Esophagus muscularis mucosa (tissue), 4 donors: ENCODE results near the gene EXOC6B. TPM values are rescaled to one million over a fixed set of nuclear protein-coding genes. Genes with fewer than 3 reads are reported as not detected.

Source experiments
- DNase-seq: peaks from one replicate; pipeline ENCODE4 v3.0.0-alpha.2; 2017; ENCODE audit errors: extremely low spot score
- H3K27ac ChIP-seq, 4 donors: fragments of 200-600 bp; sonication (generic); replicated peaks in 1 of 4; 1 replicate in 3 of 4; 2 replicates in 1 of 4; pipeline ENCODE4 v1.5.1; 2016 to 2019; ENCODE audit warnings: mild to moderate bottlenecking in 1 of 4
- H3K27me3 ChIP-seq, 4 donors: fragments of 200-600 bp; sonication (generic); one replicate each; pipeline versions ENCODE4 v1.5.1 to v1.6.0; 2016 to 2019
- H3K36me3 ChIP-seq, 4 donors: fragments of 200-600 bp; sonication (generic); one replicate each; pipeline ENCODE4 v1.5.1; 2016 to 2019
- H3K4me1 ChIP-seq, 4 donors: fragments of 200-600 bp; sonication (generic); one replicate each; pipeline ENCODE4 v1.5.1; 2016 to 2019
- H3K4me3 ChIP-seq, 4 donors: fragments of 200-600 bp; sonication (generic); 1 replicate in 2 of 4; 2 replicates in 2 of 4; pipeline ENCODE4 v1.5.1; 2016 to 2019; ENCODE audit warnings: mild to moderate bottlenecking in 4 of 4, moderate library complexity in 1 of 4
- H3K9me3 ChIP-seq, 4 donors: fragments of 200-600 bp; sonication (generic); 1 replicate in 3 of 4; 2 replicates in 1 of 4; pipeline ENCODE4 v1.5.1; 2016 to 2019
- CTCF ChIP-seq, 3 experiments: fragments of 200-600 bp in 2 of 3; fragments of 450-650 bp in 1 of 3; sonication (generic) in 2 of 3; IDR thresholded peaks; one replicate each; pipeline ENCODE4 v1.5.1; 2017 to 2019; ENCODE audit warnings: antibody characterized with exemption in 3 of 3, mild to moderate bottlenecking in 2 of 3, moderate library complexity in 1 of 3
- EP300 ChIP-seq: sonication (generic); formaldehyde crosslinking; IDR thresholded peaks from one replicate; pipeline ENCODE4 v1.6.1; 2017; ENCODE audit warnings: antibody characterized with exemption
- POLR2A ChIP-seq: fragments of 450-650 bp; IDR thresholded peaks from one replicate; pipeline ENCODE4 v1.6.1; 2017; ENCODE audit warnings: antibody characterized with exemption, moderate library complexity, mild to moderate bottlenecking, low read depth
- POLR2AphosphoS5 ChIP-seq, 2 donors: sonication (generic); formaldehyde crosslinking; IDR thresholded peaks; one replicate each; pipeline ENCODE4 v1.6.1; 2017; ENCODE audit warnings: antibody characterized with exemption in 2 of 2
- WGBS: methylation state at CpG from one replicate; pipeline ENCODE4 v1.1.5; 2018; 5-methylcytosine and 5-hydroxymethylcytosine counted together
- intact Hi-C: fragments of 100-400 bp; cut with DNase I; formaldehyde crosslinking; loops from one replicate; pipeline ENCODE4 v1.15.1; 2023
- total RNA-seq, 4 donors: library from RNA; depleted of rRNA; stranded (reverse); fragments of >200 nt; gene quantifications; one replicate each; pipeline versions ENCODE4 v1.1.0 to v1.2.1, GENCODE V29; 2016

Gene EXOC6B
- total RNA-seq, 4 donors from 2014 or later = 24.5 to 45.9 (median 37.4) TPM

GRCh38 chr2:72483346-72483745 lies 342.5 kb downstream of the EXOC6B start:
- no peak overlapping the region for H3K27ac ChIP-seq
- H3K4me1 ChIP-seq = no peaks in the 10 kb centered on the region
- intact Hi-C loops = no loop called here
- no peak overlapping the region for H3K4me3 ChIP-seq
- H3K36me3 ChIP-seq = peaks cover 0 to 23% (median 5%) of the 10 kb centered on the region in 4 donors
- WGBS = 97% methylated on average over 2 of the region's 2 CpGs
- no peak for DNase-seq
- no peak for TF ChIP-seq CTCF (IDR thresholded peaks at IDR 0.05)
- no peak for TF ChIP-seq POLR2A
- no peak for TF ChIP-seq POLR2AphosphoS5 (IDR thresholded peaks at IDR 0.05)
- TF ChIP-seq EP300 = no peak
- H3K9me3 ChIP-seq = no peaks in the 10 kb centered on the region
- H3K27me3 ChIP-seq = no peaks in the 10 kb centered on the region

- H3K36me3 ChIP-seq = peaks cover 0 to 44% (median 11%) of the 10 kb centered on the region in 4 donors
- H3K27me3 ChIP-seq = no peaks in the 10 kb centered on the region
- DNase-seq = no peak
- H3K9me3 ChIP-seq = no peaks in the 10 kb centered on the region
- H3K4me1 ChIP-seq = no peaks in the 10 kb centered on the region
- WGBS = 100% methylated on average over 3 of the region's 3 CpGs
- TF ChIP-seq CTCF (IDR thresholded peaks at IDR 0.05) (no peak), POLR2AphosphoS5 (IDR thresholded peaks at IDR 0.05) (no peak), EP300 (no peak), POLR2A (no peak)
- intact Hi-C loops = no loop called here
- H3K27ac ChIP-seq = no peak overlapping the region
- no peak overlapping the region for H3K4me3 ChIP-seq
Measured at GRCh38 chr2:72475246-72475645, 350.6 kb downstream of the EXOC6B start.

GRCh38 chr2:72457801-72458516 lies 367.9 kb downstream of the EXOC6B start:
- TF ChIP-seq POLR2A = no peak
- TF ChIP-seq EP300 = no peak
- no peak for TF ChIP-seq POLR2AphosphoS5 (IDR thresholded peaks at IDR 0.05)
- TF ChIP-seq CTCF (IDR thresholded peaks at IDR 0.05) = no peak
- no peak overlapping the region for H3K4me3 ChIP-seq

GRCh38 chr2:72454189-72454588 lies 371.6 kb downstream of the EXOC6B start:
- Histone ChIP-seq H3K36me3 (no peaks in the 10 kb centered on the region), H3K4me3 (no peak overlapping the region), H3K9me3 (no peaks in the 10 kb centered on the region), H3K27ac (no peak overlapping the region), H3K4me1 (no peaks in the 10 kb centered on the region), H3K27me3 (no peaks in the 10 kb centered on the region)
- no peak for DNase-seq
- TF ChIP-seq CTCF (IDR thresholded peaks at IDR 0.05) (no peak), EP300 (no peak), POLR2A (no peak), POLR2AphosphoS5 (IDR thresholded peaks at IDR 0.05) (no peak)
- intact Hi-C loops = no loop called here
- WGBS = 97% methylated on average over 4 of the region's 4 CpGs

More at GRCh38 chr2:72457801-72458516, 367.9 kb downstream of the EXOC6B start:
- H3K27me3 ChIP-seq = no peaks in the 10 kb centered on the region
- H3K36me3 ChIP-seq = peaks cover 0 to 3% (median under 1%) of the 10 kb centered on the region in 4 donors
- no peak overlapping the region for H3K27ac ChIP-seq
- intact Hi-C loops = no loop called here
- 78% methylated on average over 6 of the region's 6 CpGs for WGBS
- no peak for DNase-seq
- H3K9me3 ChIP-seq = peaks cover 0 to 9% (median 6%) of the 10 kb centered on the region in 4 donors
- no peaks in the 10 kb centered on the region for H3K4me1 ChIP-seq

- intact Hi-C loops = no loop called here
- Histone ChIP-seq H3K27me3 (no peaks in the 10 kb centered on the region), H3K4me1 (no peaks in the 10 kb centered on the region), H3K9me3 (no peaks in the 10 kb centered on the region), H3K36me3 (no peaks in the 10 kb centered on the region), H3K4me3 (no peak overlapping the region), H3K27ac (no peak overlapping the region)
- no peak for DNase-seq
- TF ChIP-seq POLR2AphosphoS5 (IDR thresholded peaks at IDR 0.05) (no peak), CTCF (IDR thresholded peaks at IDR 0.05) (no peak), POLR2A (no peak), EP300 (no peak)
- 92% methylated on average over 2 of the region's 2 CpGs for whole genome bisulfite sequencing
Measured at GRCh38 chr2:72442270-72442669, 383.6 kb downstream of the EXOC6B start.
